HUES48 (cell line): ENCODE data around the gene RNF5.
"Not testable (repeated sequence)": the region's sequence is repeated elsewhere in the genome, so short reads cannot be mapped to it uniquely, and the experiment has no call there.

Experiments used
- H3K27ac ChIP-seq: one replicate; pipeline ENCODE4 v1.7.0; 2013; ENCODE audit warnings: low read depth, low read length, inconsistent platforms
- H3K27me3 ChIP-seq: 2 replicates; pipeline ENCODE4 v1.6.1; 2013; ENCODE audit warnings: mild to moderate bottlenecking, low read length; ENCODE audit not compliant: control insufficient read depth, insufficient read depth
- H3K36me3 ChIP-seq: 2 replicates; pipeline ENCODE4 v1.6.1; 2013; ENCODE audit warnings: low read length; ENCODE audit not compliant: control insufficient read depth, insufficient read depth
- H3K4me1 ChIP-seq: 2 replicates; pipeline ENCODE4 v1.6.1; 2013; ENCODE audit warnings: mild to moderate bottlenecking, low read length; ENCODE audit not compliant: control insufficient read depth, insufficient read depth
- H3K4me3 ChIP-seq: 2 replicates; pipeline ENCODE4 v1.5.1; 2013; ENCODE audit warnings: mild to moderate bottlenecking, low read depth, low read length
- H3K9ac ChIP-seq: 2 replicates; pipeline ENCODE4 v1.6.1; 2013; ENCODE audit warnings: mild to moderate bottlenecking, low read depth, low read length, moderate library complexity
- H3K9me3 ChIP-seq: 2 replicates; pipeline ENCODE4 v1.6.1; 2013; ENCODE audit warnings: low read length; ENCODE audit not compliant: control insufficient read depth, insufficient read depth

The RNF5 gene

GRCh38 chr6:32186151-32186840 is 8.1 kb downstream of the RNF5 start:
- Histone ChIP-seq H3K4me1 (peaks cover 13% of the 10 kb centered on the region; the same call in 1 of the 2 replicates), H3K36me3 (peaks cover 39% of the 10 kb centered on the region)
- H3K4me3 ChIP-seq, H3K9ac ChIP-seq, H3K27ac ChIP-seq, H3K27me3 ChIP-seq, H3K9me3 ChIP-seq: not testable (repeated sequence)

GRCh38 chr6:32187009-32187709 is 9.0 kb downstream of the RNF5 start:
- Histone ChIP-seq H3K4me1 (peaks cover 15% of the 10 kb centered on the region; the same call in 1 of the 2 replicates), H3K27ac (no peak overlapping the region), H3K9ac (no peak overlapping the region), H3K9me3 (no peaks in the 10 kb centered on the region), H3K36me3 (peaks cover 34% of the 10 kb centered on the region), H3K27me3 (no peaks in the 10 kb centered on the region), H3K4me3 (no peak overlapping the region)

GRCh38 chr6:32187725-32188380 is 9.6 kb downstream of the RNF5 start:
- not testable (repeated sequence) for H3K9me3 ChIP-seq, H3K27ac ChIP-seq, H3K9ac ChIP-seq, H3K27me3 ChIP-seq, H3K4me3 ChIP-seq
- H3K36me3 ChIP-seq, result peaks cover 27% of the 10 kb centered on the region
- peaks cover 20% of the 10 kb centered on the region for H3K4me1 ChIP-seq

- Histone ChIP-seq H3K9me3 (no peaks in the 10 kb centered on the region), H3K36me3 (peaks cover 20% of the 10 kb centered on the region), H3K27ac (peak overlapping the region; percentile 85), H3K4me3 (peak overlapping the region; percentile 67), H3K9ac (no peak overlapping the region), H3K4me1 (peaks cover 22% of the 10 kb centered on the region), H3K27me3 (no peaks in the 10 kb centered on the region)
These were observed 10.3 kb downstream of the RNF5 start for GRCh38 chr6:32188381-32189068.

GRCh38 chr6:32189069-32189741 is 11.0 kb downstream of the RNF5 start:
- H3K4me1 ChIP-seq, result peaks cover 22% of the 10 kb centered on the region
- H3K4me3 ChIP-seq, result peak overlapping the region; percentile 67
- H3K9ac ChIP-seq, result peak overlapping the region; percentile 31; the same call in 1 of the 2 replicates
- H3K36me3 ChIP-seq, result peaks cover 19% of the 10 kb centered on the region
- peak overlapping the region; percentile 85 for H3K27ac ChIP-seq
- no peaks in the 10 kb centered on the region for H3K9me3 ChIP-seq
- no peaks in the 10 kb centered on the region for H3K27me3 ChIP-seq

GRCh38 chr6:32189742-32190053 is 11.5 kb downstream of the RNF5 start:
- no peak overlapping the region for H3K9ac ChIP-seq
- peaks cover 27% of the 10 kb centered on the region for H3K4me1 ChIP-seq

GRCh38 chr6:32190054-32190851 is 12.0 kb downstream of the RNF5 start, which contains the start of gene PBX2:
TSS of gene PBX2 (minus strand) at chr6:32190202. CDS start at chr6:32189915, 287 bp downstream.
- H3K4me1 ChIP-seq, result peaks cover 32% of the 10 kb centered on the region
- H3K27me3 ChIP-seq, result no peaks in the 10 kb centered on the region
- peak within 1 kb of the TSS; percentile 85 for H3K27ac ChIP-seq
- no peaks in the 10 kb centered on the region for H3K9me3 ChIP-seq
- peaks cover 19% of the 10 kb centered on the region for H3K36me3 ChIP-seq
- peak within 1 kb of the TSS; percentile 67 for H3K4me3 ChIP-seq
- peak within 1 kb of the TSS; percentile 31; the same call in 1 of the 2 replicates for H3K9ac ChIP-seq

More at GRCh38 chr6:32189742-32190053, 11.5 kb downstream of the RNF5 start:
- H3K27me3 ChIP-seq, result no peaks in the 10 kb centered on the region
- H3K9me3 ChIP-seq, result no peaks in the 10 kb centered on the region
- peaks cover 19% of the 10 kb centered on the region for H3K36me3 ChIP-seq
- H3K4me3 ChIP-seq, result peak overlapping the region; percentile 67
- H3K27ac ChIP-seq, result peak overlapping the region; percentile 85

GRCh38 chr6:32190911-32191677 is 12.9 kb downstream of the RNF5 start:
- H3K27ac ChIP-seq, result peak overlapping the region; percentile 85
- 0 out of 2 replicates have a peak overlapping the region, but pooled peaks have one; percentile 67 for H3K4me3 ChIP-seq
- H3K9ac ChIP-seq, result no peak overlapping the region
- no peaks in the 10 kb centered on the region for H3K9me3 ChIP-seq
- peaks cover 33% of the 10 kb centered on the region for H3K4me1 ChIP-seq
- H3K27me3 ChIP-seq, result no peaks in the 10 kb centered on the region
- H3K36me3 ChIP-seq, result peaks cover 19% of the 10 kb centered on the region

GRCh38 chr6:32191696-32192607 is 13.7 kb downstream of the RNF5 start:
- H3K36me3 ChIP-seq, result peaks cover 11% of the 10 kb centered on the region
- no peaks in the 10 kb centered on the region for H3K27me3 ChIP-seq
- H3K9me3 ChIP-seq, result no peaks in the 10 kb centered on the region
- peaks cover 36% of the 10 kb centered on the region for H3K4me1 ChIP-seq
- H3K4me3 ChIP-seq, result no peak overlapping the region
- no peak overlapping the region for H3K27ac ChIP-seq
- no peak overlapping the region for H3K9ac ChIP-seq
